NAMALWA (cell line): Measurements from ENCODE around the gene GDF15.

Experiments used
- DNase-seq: peaks from one replicate; pipeline ENCODE4 v3.0.0-alpha.2; 2015; ENCODE audit warnings: low spot score

GDF15 gene

GRCh38 chr19:18419195-18419698, 33.3 kb downstream of the GDF15 start, which contains the start of gene SSBP4:
Gene SSBP4 (plus strand): TSS chr19:18419398. CDS start chr19:18419649, 251 bp downstream.
- peak; percentile 88 for DNase-seq

GRCh38 chr19:18419699-18420460, 33.9 kb downstream of the GDF15 start:
- peak; percentile 83 for DNase-seq

- DNase-seq: no peak
Measured at GRCh38 chr19:18420930-18421329, 35.0 kb downstream of the GDF15 start.

GRCh38 chr19:18421371-18421959, 35.5 kb downstream of the GDF15 start:
- DNase-seq: no peak

GRCh38 chr19:18422530-18423191, 36.7 kb downstream of the GDF15 start:
- DNase-seq: no peak

GRCh38 chr19:18423258-18424020, 37.5 kb downstream of the GDF15 start:
- no peak for DNase-seq

GRCh38 chr19:18424122-18424889, 38.3 kb downstream of the GDF15 start:
- DNase-seq: peak; percentile 75

- no peak for DNase-seq
Measured at GRCh38 chr19:18424890-18425514, 39.0 kb downstream of the GDF15 start.

- no peak for DNase-seq
Measured at GRCh38 chr19:18425515-18426415, 39.8 kb downstream of the GDF15 start.

- no peak for DNase-seq
Measured at GRCh38 chr19:18426416-18426767, 40.4 kb downstream of the GDF15 start.

GRCh38 chr19:18427080-18427742, 41.3 kb downstream of the GDF15 start:
- no peak for DNase-seq

- DNase-seq: no peak
Measured at GRCh38 chr19:18427743-18428113, 41.8 kb downstream of the GDF15 start.

- no peak for DNase-seq
Measured at GRCh38 chr19:18428173-18428786, 42.3 kb downstream of the GDF15 start.

- DNase-seq: peak; percentile 93
Measured at GRCh38 chr19:18428787-18429674, 43.1 kb downstream of the GDF15 start.

GRCh38 chr19:18429717-18430416, 43.9 kb downstream of the GDF15 start:
- DNase-seq: no peak

GRCh38 chr19:18430417-18431144, 44.6 kb downstream of the GDF15 start:
- DNase-seq: no peak
